B cell (primary cell): Measurements from ENCODE around the gene BCAR1. TPM values are rescaled to one million over a fixed set of nuclear protein-coding genes. Genes with fewer than 3 reads are reported as not detected.

Experiments used
- ATAC-seq: fragments of 200-7000 bp; cut with Tn5 transposase; one replicate; pipeline ENCODE4 v1.10.0; 2021; ENCODE audit warnings: low read depth, mild to moderate bottlenecking, moderate number of reproducible peaks, moderate library complexity
- CTCF ChIA-PET: fragments of 350-600 bp; sonication (Branson Sonifier 250); formaldehyde crosslinking; loops from one replicate; lab custom pipeline; 2021; ENCODE audit warnings: antibody characterized with exemption, inconsistent platforms; lab: Charles Lee
- POLR2A ChIA-PET: fragments of 350-600 bp; sonication (Branson Sonifier 250); formaldehyde crosslinking; loops from one replicate; lab custom pipeline; 2021; ENCODE audit warnings: antibody characterized with exemption; lab: Charles Lee
- DNase-seq: peaks from one replicate; pipeline ENCODE4 v3.0.0; 2013
- H2AFZ ChIP-seq: 2 replicates; pipeline ENCODE4 v1.6.1; 2012; ENCODE audit warnings: mild to moderate bottlenecking, low read depth, low read length; ENCODE audit not compliant: insufficient read depth, poor library complexity, severe bottlenecking
- H3K27ac ChIP-seq, 2 donors: 1 replicate in 1 of 2; 2 replicates in 1 of 2; pipeline ENCODE4 v1.5.1; 2012 to 2013; ENCODE audit warnings: low read length in 2 of 2, mild to moderate bottlenecking in 2 of 2, moderate library complexity in 1 of 2
- H3K27me3 ChIP-seq, 4 experiments: fragments of 200-600 bp in 1 of 4; sonication (generic) in 1 of 4; replicated peaks in 1 of 4; 1 replicate in 2 of 4; 2 replicates in 2 of 4; pipeline versions ENCODE4 v1.6.1 to v1.7.0; 2013 to 2016; ENCODE audit warnings: low read length in 3 of 4, mild to moderate bottlenecking in 2 of 4, mixed read lengths in 1 of 4, moderate library complexity in 1 of 4; ENCODE audit not compliant: insufficient read depth in 4 of 4, control insufficient read depth in 3 of 4; ENCODE audit errors: control extremely low read depth in 1 of 4
- H3K36me3 ChIP-seq, 2 experiments: replicated peaks in 1 of 2; 1 replicate in 1 of 2; 2 replicates in 1 of 2; pipeline versions ENCODE4 v1.6.1 to v1.7.1; 2013; ENCODE audit warnings: low read length in 1 of 2; ENCODE audit not compliant: insufficient read depth in 2 of 2, control insufficient read depth in 1 of 2; ENCODE audit errors: control extremely low read depth in 1 of 2, extremely low read depth in 1 of 2
- H3K4me1 ChIP-seq, 2 donors: fragments of 200-600 bp in 1 of 2; sonication (generic) in 1 of 2; 1 replicate in 1 of 2; 2 replicates in 1 of 2; pipeline versions ENCODE4 v1.5.1 to v1.6.1; 2013 to 2017; ENCODE audit warnings: low read length in 2 of 2; ENCODE audit not compliant: control insufficient read depth in 2 of 2, insufficient read depth in 2 of 2
- H3K4me2 ChIP-seq: replicated peaks from 2 replicates; pipeline ENCODE3; 2012; ENCODE audit warnings: mild to moderate bottlenecking, low read depth, low read length; ENCODE audit not compliant: poor library complexity, severe bottlenecking
- H3K4me3 ChIP-seq, 5 experiments: fragments of 200-600 bp in 1 of 5; sonication (generic) in 1 of 5; 1 replicate in 3 of 5; 2 replicates in 2 of 5; pipeline versions ENCODE4 v1.5.1 to v1.7.0; 2011 to 2016; ENCODE audit warnings: low read length in 4 of 5, mild to moderate bottlenecking in 4 of 5, low read depth in 2 of 5, control low read depth in 1 of 5, moderate library complexity in 1 of 5; ENCODE audit not compliant: insufficient read depth in 1 of 5; ENCODE audit errors: control extremely low read depth in 1 of 5, extremely low read depth in 1 of 5
- H3K79me2 ChIP-seq: fragments of 200-600 bp; sonication (generic); one replicate; pipeline ENCODE4 v1.6.0; 2016; ENCODE audit warnings: low read length; ENCODE audit not compliant: control insufficient read depth, insufficient read depth
- H3K9ac ChIP-seq: fragments of 200-600 bp; sonication (generic); 2 replicates; pipeline ENCODE4 v1.6.1; 2017; ENCODE audit warnings: mild to moderate bottlenecking, low read length, moderate library complexity
- H3K9me3 ChIP-seq, 3 donors: one replicate each; pipeline versions ENCODE4 v1.6.1 to v1.7.1; 2013; ENCODE audit warnings: low read length in 2 of 3; ENCODE audit not compliant: control insufficient read depth in 2 of 3, insufficient read depth in 1 of 3; ENCODE audit errors: control extremely low read depth in 1 of 3
- H4K20me1 ChIP-seq: 2 replicates; pipeline ENCODE4 v1.6.0; 2012; ENCODE audit warnings: mild to moderate bottlenecking, low read length; ENCODE audit not compliant: insufficient read depth, control insufficient read depth, poor library complexity, severe bottlenecking
- H3K27ac Mint-ChIP-seq: one replicate; pipeline ENCODE4 v1.8.0; 2021; ENCODE audit warnings: mixed read lengths
- H3K27me3 Mint-ChIP-seq: one replicate; pipeline ENCODE4 v1.8.0; 2021; ENCODE audit warnings: mixed read lengths
- H3K4me1 Mint-ChIP-seq: one replicate; pipeline ENCODE4 v1.8.0; 2021; ENCODE audit warnings: mixed read lengths
- H3K4me3 Mint-ChIP-seq: one replicate; pipeline ENCODE4 v1.8.0; 2021; ENCODE audit warnings: mixed read lengths
- H3K9me3 Mint-ChIP-seq: one replicate; pipeline ENCODE4 v1.8.0; 2022; ENCODE audit warnings: mixed read lengths; ENCODE audit not compliant: insufficient read depth
- CTCF ChIP-seq: fragments of 200-600 bp; IDR thresholded peaks from one replicate; pipeline ENCODE4 v1.8.0; 2022; ENCODE audit warnings: antibody characterized with exemption, mild to moderate bottlenecking
- EZH2 ChIP-seq: IDR thresholded peaks from 2 replicates; pipeline ENCODE4 v1.6.1; 2012; ENCODE audit warnings: borderline replicate concordance, low read depth, mild to moderate bottlenecking, moderate library complexity, low read length; ENCODE audit not compliant: insufficient read depth, poor library complexity, severe bottlenecking
- WGBS: methylation state at CpG from one replicate; pipeline ENCODE4 v1.1.5; 2013; ENCODE audit warnings: missing lambda C conversion rate; ENCODE audit not compliant: insufficient coverage; 5-methylcytosine and 5-hydroxymethylcytosine counted together
- intact Hi-C: fragments of 100-400 bp; cut with micrococcal nuclease; formaldehyde crosslinking; loops from one replicate; pipeline ENCODE4 v1.10.0; 2022
- polyA plus RNA-seq: library from polyadenylated mRNA; depleted of rRNA; stranded (reverse); fragments of >200 nt; gene quantifications from 2 replicates; pipeline ENCODE4 v1.2.3, GENCODE V29; 2012
- total RNA-seq, 2 donors: library from RNA; stranded (reverse); fragments of 120-200 nt in 1 of 2; gene quantifications; 1 replicate in 1 of 2; 2 replicates in 1 of 2; pipeline versions ENCODE4 v1.2.3 to v1.2.4, GENCODE V29; 2013 to 2022

Gene BCAR1
- total and polyA plus RNA-seq, 2 donors (not counting 1 experiment from before 2014, with no cell fraction given): not detected

- WGBS: 54% methylated on average over 15 of the region's 18 CpGs
- H3K4me2 ChIP-seq: no peak overlapping the region
- no peak overlapping the region for H3K27ac Mint-ChIP-seq
Observed at GRCh38 chr16:75198135-75198600, 53.3 kb downstream of the BCAR1 start.

More at GRCh38 chr16:75198135-75198600, 53.3 kb downstream of the BCAR1 start:
- Histone ChIP-seq H3K36me3 (no peaks in the 10 kb centered on the region), H3K9me3 (peaks cover 0 to 7% (median 0%) of the 10 kb centered on the region in 3 donors), H3K79me2 (no peaks in the 10 kb centered on the region), H3K27ac (no peak overlapping the region), H3K9ac (no peak overlapping the region), H3K27me3 (peaks cover 0 to 54% (median 12%) of the 10 kb centered on the region in 4 experiments), H2AFZ (no peak overlapping the region), H4K20me1 (no peaks in the 10 kb centered on the region), H3K4me3 (no peak overlapping the region), H3K4me1 (peaks cover 11 to 12% of the 10 kb centered on the region in 2 donors)
- POLR2A ChIA-PET: no interaction called here
- Mint-ChIP-seq H3K27me3 (peaks cover 37% of the 10 kb centered on the region), H3K4me3 (no peak overlapping the region), H3K9me3 (no peaks in the 10 kb centered on the region), H3K4me1 (peaks cover 10% of the 10 kb centered on the region)
- intact Hi-C loops: loop anchor here (5.0 kb wide), 1 partner anchor 34 kb away; no protein-coding TSS in a partner anchor
- TF ChIP-seq EZH2 (no peak), CTCF (no peak)
- ATAC-seq: no peak
- CTCF ChIA-PET: interaction anchor here (0.7 to 8.0 kb wide), 20 partner anchors 8 to 1973 kb away, joined by 3 to 96 read pairs (median 8); partner anchors contain the start of genes TMEM170A and ZFP1
- no peak for DNase-seq
